ENCODE data around the gene SLC22A17.

SLC22A17 gene

DNA sequence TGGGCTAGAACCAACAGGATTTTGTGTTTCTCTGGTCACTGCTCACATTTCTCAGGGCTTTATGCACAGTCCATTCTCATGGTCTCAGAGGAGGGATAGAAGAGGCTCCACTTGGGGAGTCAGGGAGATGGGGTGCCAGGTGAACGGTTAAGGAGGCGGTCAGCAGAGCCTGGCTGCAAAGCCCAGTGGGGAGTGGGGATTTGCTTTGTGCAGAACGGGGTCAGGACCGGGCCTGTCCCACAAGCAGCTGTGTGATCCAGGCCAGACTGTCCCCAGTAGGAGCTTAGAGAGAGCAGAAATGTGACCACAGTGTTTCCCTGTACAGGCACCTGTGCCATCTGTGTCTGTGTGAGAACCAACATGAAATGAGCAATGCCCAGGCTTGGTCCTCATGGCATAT, 28.3 kb upstream of the SLC22A17 start:
- no peak for DNase-seq

DNA sequence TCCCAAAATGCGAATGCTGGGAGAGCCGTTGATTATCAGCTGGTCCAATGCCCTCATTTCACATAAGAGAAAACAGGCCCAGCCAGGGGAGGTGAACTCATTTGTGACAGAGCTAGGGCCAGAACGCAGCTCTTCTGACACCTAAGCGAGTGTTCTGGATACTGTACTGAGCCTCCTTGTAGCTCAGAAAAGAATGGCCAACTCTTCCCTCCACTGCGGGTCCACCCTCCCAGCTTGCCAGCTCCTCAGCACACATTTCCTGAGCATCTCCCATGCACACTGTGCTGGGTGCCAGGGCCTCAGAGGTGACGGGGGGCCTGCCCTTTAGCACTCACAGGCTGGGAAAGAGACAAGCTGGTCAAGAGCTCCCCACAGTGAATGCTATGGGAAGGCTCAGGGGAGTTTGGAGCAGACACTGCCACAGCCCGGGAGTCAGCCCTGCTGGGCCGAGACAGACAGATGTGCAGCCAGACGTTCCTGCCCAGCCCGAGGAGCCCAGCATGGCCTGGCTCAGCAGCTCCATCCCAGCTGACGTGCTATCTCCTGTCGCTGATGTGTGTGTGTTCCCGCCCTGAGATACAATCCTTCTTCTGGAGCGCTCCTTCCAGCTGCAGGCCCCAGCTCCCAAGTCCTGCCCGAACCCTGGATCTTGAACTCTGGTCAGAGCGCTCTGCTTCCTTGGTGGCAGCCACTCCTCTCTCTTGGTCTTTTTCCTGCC, 27.7 kb upstream of the SLC22A17 start:
- DNase-seq = no peak

DNA sequence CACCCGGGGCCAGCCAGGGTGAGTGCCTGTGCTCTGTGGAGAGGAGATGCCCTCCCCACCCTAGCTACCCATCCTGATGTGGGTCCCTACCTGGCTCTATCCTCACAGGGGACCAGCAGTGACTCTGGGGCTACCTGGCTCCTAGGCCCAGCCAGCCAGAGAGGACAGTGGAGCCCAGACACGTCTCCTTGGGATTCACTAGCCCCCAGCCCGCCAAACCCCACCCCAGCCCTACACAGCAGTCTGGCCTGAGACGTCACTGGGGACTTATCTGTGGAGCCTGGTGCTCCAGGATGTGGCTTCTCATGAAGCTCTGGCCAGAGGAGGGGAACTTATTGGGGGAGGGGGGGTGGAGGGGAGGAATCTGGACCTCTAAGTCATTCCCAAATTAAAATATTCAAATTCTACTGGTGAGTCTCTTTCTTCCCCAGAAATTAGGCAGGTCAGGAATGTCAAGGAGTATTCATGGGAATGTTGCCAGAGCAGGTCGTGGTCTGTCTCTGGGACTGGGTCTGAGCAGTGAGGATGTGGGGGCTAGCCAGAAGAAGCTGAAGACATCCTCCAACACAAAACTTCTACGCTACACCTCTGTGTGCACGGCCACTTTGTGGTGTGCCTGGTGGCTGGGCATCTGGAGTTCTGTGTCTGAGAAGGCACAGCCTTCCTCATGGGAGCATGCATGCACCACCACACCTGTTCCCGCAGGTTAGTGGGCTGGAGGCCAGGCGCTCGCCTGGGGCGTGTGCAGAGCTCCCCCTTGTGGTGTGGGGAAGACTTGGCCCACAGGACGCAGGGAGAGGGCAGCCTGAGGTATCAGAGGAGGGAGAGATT, 26.9 kb upstream of the SLC22A17 start:
- DNase-seq = peak; percentile 55

DNA sequence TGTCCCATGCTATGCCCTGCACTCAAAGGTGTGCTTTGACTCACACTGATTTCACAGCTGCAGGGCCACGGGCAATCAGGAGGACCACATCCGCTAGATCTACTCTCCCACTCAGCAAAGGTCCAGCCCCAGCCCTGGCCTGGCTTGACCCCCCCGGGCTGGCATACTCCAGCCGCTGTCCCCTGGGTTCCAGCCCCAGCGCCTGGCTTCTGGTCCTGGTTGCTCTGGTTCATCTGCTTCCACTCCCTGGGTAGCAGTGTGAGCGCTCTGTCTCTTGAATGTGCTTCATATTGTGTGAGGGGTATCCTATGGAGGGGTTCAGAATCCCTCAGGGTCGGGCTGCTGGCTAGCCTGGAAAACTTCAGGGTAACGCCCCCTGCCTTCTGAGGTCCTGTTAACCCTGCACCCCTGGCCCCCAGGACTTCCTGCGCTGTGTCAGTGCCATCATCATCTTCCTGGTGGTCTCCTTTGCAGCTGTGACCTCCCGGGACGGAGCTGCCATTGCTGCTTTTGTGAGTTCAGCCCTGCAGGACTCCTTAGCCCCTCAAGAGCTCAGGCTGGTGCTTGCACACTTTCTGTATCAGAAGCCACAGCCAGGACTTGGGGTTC, 26.0 kb upstream of the SLC22A17 start:
- no peak for DNase-seq

DNA sequence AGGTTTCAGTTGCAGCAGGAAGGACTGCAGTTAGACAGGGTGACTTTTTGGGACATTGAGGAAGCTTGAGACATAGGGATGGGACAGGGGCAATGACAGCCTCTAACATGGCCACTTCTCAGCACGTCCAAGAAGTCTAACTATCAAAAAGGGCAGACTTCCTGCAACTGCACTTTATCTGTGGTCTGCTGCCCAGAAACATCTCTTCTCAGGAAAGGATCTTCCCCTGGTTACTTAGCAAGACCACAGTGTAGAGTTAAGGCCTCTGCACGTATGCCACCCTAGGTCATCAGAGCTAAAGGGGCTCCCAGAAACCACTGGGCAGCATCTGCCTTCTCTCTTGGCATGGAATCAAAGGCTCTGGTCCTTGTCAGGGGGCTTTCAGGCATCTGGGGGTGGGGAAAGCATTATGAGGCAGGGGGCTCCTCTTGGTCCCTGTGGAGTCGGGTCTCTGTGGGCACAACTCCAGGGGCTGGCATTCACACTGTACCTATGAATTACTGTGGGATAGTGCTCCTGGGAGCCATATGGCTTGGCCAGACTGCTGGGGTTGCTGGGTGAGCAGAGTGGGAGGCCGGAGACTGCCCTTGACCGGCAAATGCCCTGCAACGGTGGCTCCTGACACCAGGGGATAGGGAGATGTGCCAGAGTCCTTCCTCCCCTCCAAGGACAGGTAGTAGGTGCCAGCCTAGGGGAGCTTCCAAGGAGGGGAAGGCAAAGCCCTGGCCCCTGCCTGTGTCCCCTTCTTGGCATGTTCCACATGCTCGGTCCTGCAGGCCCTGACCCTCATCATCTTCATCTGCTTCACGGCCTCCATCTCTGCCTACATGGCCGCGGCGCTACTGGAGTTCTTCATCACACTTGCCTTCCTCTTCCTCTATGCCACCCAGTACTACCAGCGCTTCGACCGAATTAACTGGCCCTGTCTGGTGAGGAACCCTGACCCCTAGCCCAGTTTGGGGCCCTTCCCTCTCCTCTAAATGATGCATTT, 25.2 kb upstream of the SLC22A17 start:
- DNase-seq = no peak

DNA sequence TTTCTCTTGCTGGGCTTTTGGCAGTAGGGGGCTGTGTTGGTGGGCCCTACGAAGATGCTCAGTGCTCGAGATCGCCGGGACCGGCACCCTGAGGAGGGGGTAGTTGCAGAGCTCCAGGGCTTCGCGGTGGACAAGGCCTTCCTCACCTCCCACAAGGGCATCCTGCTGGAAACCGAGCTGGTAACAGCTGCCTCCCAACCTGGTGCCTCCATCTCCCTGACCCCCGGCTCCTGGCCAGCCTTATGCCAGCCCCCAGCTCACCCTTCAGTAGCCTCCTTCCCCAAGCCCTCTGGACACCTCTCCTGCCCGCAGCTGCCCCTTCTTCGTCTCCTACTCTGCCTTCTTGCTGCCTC, 24.5 kb upstream of the SLC22A17 start:
- no peak for DNase-seq

DNA sequence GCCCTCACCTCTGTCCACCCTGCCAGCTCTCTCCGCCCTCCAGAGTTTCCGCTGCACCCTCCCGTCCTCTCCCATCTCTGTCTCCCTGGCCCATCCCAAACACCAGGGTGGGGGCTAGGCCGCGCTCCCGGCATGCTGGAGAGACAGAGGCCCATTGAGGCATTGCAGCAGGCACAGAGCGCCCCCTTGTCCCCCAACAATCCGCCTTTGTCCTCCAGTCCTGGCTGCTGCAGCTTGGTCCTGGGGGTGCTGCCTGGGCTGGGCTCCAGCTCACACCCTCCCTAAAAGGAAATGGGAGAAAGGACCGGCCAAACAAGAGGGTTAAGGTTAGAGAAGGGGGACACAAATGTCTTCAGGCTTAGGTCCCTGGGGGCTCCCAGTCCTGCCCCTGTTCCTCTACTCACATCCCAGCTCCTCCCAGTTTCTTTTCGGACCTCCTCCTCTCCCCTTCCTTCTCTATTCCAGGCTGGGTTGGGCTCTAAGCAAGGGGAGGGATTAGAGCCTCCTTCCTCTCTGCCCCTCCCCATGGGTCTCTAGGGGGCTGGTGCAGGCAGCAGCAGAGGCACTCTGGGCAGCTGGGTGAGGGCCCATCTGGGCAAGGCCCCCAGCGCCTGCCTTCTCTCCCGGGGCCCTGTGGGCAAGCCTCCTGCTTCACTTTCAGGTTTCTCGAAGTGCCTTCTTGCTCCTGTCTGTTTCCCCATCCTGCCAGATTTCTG, 24.0 kb upstream of the SLC22A17 start, which contains the start of gene CMTM5:
TSS of gene CMTM5 (plus strand) at position 565 of the 716 bp plus-strand sequence. CDS start 206 bp downstream, outside the sequence.
- DNase-seq = no peak

DNA sequence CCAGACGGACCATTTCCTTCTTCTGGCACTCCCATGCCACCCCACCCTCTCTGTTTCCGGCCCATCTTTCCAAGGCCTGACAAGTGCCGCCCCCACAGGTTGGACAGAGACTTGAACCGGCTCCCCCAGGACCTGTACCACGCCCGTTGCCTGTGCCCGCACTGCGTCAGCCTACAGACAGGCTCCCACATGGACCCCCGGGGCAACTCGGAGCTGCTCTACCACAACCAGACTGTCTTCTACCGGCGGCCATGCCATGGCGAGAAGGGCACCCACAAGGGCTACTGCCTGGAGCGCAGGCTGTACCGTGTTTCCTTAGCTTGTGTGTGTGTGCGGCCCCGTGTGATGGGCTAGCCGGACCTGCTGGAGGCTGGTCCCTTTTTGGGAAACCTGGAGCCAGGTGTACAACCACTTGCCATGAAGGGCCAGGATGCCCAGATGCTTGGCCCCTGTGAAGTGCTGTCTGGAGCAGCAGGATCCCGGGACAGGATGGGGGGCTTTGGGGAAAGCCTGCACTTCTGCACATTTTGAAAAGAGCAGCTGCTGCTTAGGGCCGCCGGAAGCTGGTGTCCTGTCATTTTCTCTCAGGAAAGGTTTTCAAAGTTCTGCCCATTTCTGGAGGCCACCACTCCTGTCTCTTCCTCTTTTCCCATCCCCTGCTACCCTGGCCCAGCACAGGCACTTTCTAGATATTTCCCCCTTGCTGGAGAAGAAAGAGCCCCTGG, 23.0 kb upstream of the SLC22A17 start:
- no peak for DNase-seq

DNA sequence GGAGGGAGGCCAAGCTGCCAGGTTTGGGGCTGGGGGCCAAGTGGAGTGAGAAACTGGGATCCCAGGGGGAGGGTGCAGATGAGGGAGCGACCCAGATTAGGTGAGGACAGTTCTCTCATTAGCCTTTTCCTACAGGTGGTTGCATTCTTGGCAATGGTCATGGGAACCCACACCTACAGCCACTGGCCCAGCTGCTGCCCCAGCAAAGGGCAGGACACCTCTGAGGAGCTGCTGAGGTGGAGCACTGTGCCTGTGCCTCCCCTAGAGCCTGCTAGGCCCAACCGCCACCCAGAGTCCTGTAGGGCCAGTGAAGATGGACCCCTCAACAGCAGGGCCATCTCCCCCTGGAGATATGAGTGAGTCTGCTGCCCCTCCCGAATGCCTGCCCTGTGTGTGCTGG, 20.4 kb upstream of the SLC22A17 start:
- DNase-seq = no peak

DNA sequence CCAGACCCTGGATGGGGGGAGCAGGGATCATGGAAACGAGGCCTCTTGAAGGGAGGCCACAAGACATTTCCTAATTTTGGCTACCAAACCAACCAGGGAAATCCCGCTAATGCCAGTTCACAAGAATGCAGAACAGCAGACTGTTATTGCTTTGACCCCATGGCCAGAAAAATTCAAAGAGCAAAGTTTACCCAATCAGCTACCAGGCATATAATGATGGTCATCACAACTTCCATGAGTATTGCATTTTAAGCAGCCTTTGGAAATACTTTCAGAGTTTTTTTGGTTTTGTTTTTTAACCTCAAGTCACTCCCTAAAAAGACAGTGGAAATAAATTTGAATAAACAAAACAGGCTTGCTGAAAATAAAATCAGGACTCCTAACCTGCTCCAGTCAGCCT, 19.8 kb upstream of the SLC22A17 start, which contains the start of gene IL25:
TSS of gene IL25 (plus strand) at position 301 of the 400 bp plus-strand sequence.
- DNase-seq = no peak

DNA sequence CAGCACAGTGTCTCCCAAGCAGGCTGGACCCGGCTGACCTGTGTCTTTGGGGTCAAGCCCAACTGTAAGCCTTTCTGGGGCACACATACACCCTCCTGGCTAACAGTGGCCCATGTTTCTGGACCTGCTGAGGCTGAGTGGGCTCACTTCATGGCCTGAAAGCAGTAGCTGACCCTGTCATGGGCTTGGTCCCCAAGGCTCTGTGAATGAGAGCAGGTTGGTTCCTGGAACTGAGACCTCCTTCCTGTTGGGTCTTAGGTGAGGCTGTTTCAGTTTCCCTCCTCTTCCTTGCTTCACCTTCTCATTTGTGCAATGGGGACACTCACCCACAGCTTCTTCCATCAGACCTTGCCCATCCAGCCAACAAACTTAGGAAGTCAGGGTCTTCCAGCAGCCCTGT, 19.2 kb upstream of the SLC22A17 start:
- DNase-seq = no peak

DNA sequence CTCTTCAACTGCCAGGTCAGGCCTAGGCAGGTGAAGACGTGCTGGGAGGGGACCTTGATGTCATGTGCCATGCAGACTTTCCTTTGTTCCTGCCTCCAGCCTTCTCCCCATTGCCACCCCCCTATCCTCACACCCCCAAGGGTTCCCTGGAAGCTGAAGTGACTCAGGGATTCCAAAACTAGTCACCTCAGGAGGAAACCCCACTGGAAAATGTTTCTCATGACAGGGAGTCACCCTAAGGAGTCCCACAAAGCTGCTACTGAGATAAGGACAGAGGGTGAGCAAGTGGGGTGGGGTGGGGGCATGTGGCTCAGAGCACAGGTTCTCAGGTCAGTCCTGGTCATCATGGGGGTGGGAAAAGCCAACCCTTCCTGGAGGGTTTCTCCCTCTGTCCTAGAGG, 17.5 kb upstream of the SLC22A17 start:
- no peak for DNase-seq

DNA sequence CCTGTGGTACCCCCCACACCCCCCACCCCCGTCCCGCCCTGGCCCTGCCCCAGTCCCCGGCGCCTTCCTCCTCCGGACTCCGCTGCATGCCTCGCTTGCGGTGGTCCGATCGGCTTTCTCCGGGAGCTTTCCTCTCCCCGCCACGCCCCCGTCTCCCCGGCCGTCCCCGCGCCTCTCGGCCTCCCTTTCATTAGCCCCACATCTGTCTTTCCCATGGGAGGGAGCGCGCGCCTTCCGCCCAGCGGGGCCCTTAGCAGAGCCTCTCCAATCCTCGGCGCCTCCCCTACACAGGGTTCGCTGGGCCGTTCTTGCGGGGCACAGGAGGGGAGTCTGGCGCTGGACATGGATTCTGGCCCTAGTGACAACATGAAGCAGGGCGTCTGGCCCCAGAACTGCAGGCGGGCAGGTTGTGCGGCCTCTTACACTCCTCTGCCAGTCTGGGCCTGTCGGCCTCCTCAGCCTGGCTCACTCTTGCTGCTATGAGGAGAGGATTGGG, 13.8 kb upstream of the SLC22A17 start:
- no peak for DNase-seq

DNA sequence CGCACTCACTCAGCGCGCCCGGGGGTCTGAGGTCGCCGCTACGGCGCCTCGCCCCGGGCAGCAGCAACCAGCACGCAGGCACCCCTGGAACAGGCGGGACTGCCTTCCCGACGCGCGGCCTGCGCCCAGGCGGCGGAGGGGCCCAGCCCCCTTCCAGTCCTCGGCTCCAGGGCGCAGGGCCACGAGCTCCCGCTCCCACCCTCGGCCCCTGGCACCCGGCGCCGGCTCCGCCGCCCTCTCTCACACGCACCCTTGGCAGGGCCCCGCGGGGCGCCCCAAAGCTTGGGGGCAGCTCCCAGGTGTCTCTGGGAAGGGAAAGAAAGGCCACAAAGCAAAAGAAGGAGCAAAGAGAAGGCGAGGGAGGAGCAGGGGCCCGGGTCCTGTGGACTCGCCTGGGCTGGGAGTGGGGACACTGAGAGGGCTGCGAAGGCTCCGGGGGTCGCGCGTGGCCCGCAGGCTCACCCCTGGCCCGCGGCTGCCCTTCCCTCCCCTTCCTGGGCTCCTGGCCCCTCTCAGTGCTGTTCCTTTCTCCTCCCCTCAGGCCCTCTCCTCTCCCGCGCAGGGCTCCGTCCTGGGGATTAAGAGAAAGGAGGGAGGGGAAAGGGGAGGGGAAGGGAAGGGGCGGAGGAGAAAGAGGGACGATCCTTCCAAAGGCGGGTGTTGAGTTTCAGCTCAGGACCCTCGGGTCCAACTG, 13.2 kb upstream of the SLC22A17 start:
- no peak for DNase-seq

DNA sequence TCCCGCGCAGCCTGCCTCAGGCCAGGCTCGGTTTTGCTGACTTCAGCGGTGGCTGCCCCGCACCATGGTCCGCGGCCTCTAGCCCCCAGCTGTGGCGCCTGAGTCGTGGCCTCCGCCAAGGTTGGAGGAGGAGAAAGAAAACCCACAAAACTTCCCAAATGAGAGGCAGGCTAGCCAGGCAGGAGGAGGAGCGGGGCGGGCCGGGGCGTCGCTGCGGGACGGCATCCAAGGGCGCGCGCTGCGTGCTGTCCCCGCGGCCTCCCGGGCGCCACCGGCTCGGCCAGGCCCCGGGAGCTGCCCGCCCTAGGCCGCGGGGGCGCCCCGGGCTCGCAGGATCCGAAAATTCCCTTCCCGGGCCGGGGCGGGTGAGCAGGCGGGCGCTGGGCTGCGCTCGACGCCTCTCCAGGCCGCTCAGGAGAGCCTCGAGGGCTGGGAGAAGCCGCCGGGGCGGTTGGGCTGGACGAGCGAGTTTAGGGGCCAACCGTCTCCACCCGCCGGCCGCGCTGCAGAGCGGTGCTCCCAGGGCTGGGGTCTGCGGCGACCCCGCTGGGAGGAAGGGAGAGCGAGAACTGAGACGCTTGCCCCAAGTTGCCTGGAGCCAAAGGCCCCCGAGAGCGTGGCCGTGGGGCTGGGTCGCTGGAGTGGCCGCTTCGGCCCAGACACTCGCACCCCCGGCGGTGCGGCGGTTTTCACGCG, 12.5 kb upstream of the SLC22A17 start, which contains the start of gene EFS:
TSS of gene EFS (minus strand) at position 137 of the 696 bp plus-strand sequence. CDS start 147 bp downstream, outside the sequence.
- no peak for DNase-seq

DNA sequence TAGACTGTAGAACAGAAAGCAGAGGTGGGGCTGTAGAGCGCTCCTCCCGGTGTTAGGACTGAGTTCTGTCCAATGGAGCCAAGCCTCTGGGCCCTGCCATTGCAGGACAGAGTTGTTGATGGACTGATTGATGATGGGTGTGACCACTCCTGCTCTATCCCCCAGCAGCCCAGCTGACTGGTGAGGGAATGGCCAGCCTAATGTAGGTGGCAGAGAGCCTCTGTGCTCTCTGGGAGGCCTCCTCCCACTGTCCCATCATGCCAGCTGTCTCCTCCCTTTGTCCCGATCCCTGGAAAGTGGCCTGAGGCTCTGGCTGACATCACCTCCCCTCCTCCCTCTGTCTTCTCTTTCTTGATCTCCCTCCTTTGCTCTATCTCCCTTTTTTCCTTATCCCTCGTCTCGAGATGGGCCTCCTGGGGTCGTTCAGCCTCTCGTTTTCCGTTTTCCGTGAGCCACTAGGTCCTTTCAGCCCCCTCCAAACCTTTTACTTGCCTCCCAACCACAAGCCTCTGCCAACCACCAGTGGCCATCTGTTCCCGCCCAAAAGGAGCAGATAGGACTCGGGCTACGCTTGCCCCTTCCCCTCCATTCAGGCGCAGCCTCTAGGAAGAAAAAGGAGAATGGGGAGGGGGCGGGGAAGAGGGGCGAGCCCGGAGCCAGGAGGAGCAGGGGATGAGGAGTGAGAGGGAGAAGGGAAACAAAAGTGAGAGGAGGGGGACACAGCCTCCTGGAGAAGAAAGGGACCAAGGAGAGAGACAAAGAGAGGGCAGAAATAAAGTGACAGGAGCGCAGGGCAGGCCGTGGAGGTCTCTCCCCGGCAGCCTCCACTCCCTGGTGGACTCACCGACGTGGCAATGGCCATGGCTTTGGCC, 11.7 kb upstream of the SLC22A17 start:
- DNase-seq = no peak

DNA sequence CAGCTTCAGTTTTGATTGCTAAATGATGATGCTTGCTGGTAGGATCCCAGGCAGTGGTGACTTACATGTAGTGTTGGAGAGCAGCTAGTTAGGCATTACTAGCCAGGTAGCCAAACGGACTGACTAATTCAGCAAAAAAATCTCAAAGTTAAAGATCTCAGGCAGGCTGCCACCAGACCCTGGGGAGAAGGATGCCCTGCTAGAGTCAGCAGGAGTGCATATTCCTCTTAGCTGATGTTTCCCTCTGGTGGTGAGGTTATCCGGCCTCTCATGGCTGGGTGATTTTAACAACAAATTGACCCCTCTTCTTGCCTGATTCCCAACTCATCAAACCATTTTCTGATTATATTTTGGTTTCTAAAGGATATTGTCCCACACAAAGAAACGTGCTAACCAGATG, 9.5 kb upstream of the SLC22A17 start:
- DNase-seq = no peak

DNA sequence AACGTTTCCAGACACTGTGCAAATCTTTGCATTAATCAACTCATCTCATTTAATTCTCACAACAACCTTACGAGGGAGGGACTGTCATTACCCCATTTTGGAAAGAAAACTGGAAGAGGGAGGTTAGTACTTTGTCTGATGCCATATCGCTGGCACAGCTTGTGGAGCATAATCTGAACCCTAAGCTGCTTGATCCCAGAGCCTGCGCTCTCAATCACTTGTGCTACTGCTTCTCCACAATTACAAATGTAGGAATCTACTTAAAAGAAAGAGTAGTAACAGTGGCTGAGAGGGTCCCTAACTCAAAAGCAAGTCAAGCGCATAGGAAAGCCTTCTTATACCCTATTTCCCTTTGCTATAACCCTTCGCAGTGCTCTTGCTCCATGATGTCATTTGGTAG, 9.1 kb upstream of the SLC22A17 start:
- DNase-seq = no peak

DNA sequence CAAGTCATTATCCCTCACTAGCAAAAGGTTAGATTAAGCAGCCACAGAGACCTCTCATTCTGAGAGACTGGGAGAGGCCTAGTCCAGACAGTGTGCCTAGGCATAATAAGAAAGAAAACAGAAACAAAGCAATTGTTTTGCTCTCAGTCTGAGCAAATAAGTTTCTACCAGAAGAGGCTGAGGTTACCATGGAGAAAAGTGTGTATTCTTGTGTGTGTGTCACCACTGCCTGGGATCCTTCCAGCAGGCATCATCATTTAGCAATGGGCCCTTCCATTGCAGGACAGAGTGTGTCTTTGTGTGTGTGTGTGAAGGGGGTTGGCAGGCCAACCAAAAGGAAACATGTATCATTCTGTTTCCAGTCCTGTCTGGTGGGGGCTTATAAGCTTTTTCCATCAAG, 8.6 kb upstream of the SLC22A17 start:
- no peak for DNase-seq
